HG03378 (cell line): ENCODE results near the gene NPIPB4.
"Not testable (repeated sequence)": the region's sequence is repeated elsewhere in the genome, so short reads cannot be mapped to it uniquely, and the experiment has no call there.

Experiments
- ATAC-seq: cut with Tn5 transposase; IDR thresholded peaks from one replicate; pipeline ENCODE4 v1.9.1; 2021; ENCODE audit warnings: mild to moderate bottlenecking, moderate library complexity; ENCODE audit not compliant: unreplicated experiment

Gene NPIPB4

GRCh38 chr16:21857656-21858055 is at the start of gene NPIPB4:
Gene NPIPB4 (minus strand): TSS chr16:21857756. CDS start chr16:21857378, 378 bp downstream.
- ATAC-seq, result not testable (repeated sequence)

GRCh38 chr16:21898998-21899397 is 41.4 kb upstream of the NPIPB4 start:
- not testable (repeated sequence) for ATAC-seq

- not testable (repeated sequence) for ATAC-seq
Measured at GRCh38 chr16:21881988-21882387, 24.4 kb upstream of the NPIPB4 start.

DNA sequence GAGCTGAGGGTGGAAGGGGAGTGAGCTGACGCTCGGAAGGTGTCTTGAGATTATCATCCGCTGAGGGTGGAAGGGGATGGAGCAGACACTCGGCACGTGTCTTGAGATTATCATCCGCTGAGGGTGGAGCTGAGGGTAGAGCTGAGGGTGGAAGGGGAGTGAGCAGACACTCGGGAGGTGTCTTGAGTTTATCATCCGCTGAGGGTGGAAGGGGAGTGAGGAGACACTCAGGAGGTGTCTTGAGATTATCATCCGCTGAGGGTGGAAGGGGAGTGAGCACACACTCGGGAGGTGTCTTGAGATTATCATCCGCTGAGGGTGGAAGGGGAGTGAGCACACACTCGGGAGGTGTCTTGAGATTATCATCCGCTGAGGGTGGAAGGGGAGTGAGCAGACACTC is 20.4 kb downstream of the NPIPB4 start:
- ATAC-seq, result not testable (repeated sequence)

GRCh38 chr16:21836334-21836733 is 21.2 kb downstream of the NPIPB4 start:
- ATAC-seq, result not testable (repeated sequence)

DNA sequence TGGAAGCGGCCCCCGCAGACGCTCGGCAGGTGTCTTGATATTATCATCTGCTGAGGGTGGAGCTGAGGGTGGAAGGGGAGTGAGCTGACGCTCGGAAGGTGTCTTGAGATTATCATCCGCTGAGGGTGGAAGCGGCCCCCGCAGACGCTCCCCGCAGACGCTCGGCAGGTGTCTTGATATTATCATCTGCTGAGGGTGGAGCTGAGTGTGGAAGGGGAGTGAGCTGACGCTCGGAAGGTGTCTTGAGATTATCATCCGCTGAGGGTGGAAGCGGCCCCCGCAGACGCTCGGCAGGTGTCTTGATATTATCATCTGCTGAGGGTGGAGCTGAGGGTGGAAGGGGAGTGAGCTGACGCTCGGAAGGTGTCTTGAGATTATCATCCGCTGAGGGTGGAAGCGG is 21.8 kb downstream of the NPIPB4 start:
- not testable (repeated sequence) for ATAC-seq

GRCh38 chr16:21834211-21834610 is 23.3 kb downstream of the NPIPB4 start:
- ATAC-seq, result not testable (repeated sequence)

DNA sequence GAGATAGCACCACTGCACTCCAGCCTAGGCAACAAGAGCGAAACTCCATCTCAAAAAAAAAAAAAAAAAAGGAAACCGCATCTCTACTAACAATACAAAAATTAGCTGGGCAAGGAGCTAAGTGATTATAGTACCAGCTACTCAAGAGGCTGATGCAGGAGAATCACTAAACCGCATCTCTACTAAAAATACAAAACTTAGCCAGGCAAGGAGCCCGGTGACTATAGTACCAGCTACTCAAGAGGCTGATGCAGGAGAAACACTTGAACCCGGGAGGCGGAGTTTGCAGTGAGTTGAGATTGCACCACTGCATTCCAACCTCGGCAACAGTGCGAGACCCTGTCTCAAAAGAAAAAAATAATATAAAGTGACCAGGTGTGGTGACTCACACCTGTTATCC is 27.6 kb downstream of the NPIPB4 start:
- not testable (repeated sequence) for ATAC-seq

DNA sequence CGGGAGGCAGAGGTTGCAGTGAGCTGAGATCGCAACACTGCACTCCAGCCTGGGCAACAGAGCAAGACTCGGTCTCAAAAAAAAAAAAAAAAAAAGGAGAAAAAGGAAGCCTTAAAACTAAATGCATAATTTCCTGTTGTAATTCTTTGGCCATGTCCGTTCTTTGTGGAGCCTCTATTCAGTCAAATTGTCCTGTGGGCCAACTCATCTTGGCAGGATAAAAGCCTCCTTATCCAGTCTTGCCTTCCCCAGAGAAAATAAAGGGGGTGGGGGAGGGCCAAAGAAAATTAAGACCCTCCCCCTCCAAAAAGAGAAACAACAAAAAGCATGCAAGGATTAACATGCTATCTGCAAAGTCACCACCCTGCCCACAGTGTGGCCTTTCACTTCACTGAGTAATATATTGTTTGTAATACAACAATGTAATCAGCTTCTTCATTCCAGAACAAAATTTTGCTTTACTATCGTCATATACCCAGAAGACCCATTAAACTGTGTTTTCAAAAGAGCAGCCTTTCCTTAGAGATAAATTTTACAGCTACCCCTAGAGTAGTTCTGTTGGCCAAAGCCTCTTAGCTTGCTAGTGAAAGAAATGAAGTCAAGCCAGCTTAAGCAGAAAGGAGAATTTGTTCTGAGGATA is 31.4 kb downstream of the NPIPB4 start:
- not testable (repeated sequence) for ATAC-seq

- not testable (repeated sequence) for ATAC-seq
Measured at GRCh38 chr16:21825526-21825925, 32.0 kb downstream of the NPIPB4 start.

DNA sequence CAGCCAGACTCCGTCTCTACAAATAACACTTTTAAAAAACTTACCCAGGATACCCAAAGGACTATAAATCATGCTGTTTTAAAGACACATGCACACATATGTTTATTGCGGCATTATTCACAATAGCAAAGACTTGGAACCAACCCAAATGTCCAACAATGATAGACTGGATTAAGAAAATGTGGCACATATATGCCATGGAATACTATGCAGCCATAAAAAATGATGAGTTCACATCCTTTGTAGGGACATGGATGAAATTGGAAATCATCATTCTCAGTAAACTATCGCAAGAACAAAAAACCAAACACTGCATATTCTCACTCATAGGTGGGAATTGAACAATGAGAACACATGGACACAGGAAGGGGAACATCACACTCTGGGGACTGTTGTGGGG is 34.3 kb downstream of the NPIPB4 start:
- ATAC-seq, result not testable (repeated sequence)

GRCh38 chr16:21820908-21821465 is 36.6 kb downstream of the NPIPB4 start:
- ATAC-seq, result not testable (repeated sequence)

DNA sequence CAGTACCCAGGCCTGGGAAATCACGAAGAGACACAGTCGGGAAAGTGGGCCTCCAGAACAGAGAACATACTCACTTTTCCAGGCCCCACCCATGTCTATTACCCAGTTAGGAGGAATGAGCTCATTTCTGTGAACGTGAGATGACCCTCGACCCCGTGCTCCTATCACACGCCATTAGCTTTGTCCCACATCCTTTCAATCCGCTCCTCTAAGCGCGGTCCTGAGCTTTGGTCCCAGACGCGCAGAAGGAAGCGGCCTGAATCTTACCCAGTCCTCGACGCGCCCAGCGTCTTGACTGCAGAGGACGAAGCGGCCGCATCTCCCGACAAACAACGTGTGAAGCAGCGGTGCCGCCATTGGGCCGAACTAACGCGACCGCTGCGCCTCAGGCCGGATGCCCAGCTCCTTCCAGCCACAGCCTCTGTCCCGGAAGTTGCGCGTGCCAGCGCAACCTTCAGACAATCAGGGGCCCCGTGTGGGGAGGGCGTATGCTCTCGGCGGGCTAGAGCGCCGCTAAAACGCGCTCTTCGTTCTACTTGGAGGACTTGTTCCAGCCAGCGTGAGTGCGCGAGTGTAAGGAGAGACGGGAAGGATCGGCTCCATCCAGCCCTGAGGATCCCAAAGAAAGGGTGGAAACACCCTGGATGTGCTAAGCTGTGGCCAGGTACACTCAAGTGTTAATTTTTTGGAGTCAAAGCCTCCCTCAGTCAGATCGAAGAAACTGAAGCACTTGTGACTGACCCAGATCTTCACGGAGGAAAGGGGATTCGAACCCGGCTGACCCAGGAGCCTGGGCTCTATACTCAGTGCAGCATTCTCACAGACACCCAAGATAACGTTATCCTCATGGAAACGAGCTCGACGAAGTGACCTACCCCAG is 37.3 kb downstream of the NPIPB4 start:
- ATAC-seq, result peak; percentile 76

DNA sequence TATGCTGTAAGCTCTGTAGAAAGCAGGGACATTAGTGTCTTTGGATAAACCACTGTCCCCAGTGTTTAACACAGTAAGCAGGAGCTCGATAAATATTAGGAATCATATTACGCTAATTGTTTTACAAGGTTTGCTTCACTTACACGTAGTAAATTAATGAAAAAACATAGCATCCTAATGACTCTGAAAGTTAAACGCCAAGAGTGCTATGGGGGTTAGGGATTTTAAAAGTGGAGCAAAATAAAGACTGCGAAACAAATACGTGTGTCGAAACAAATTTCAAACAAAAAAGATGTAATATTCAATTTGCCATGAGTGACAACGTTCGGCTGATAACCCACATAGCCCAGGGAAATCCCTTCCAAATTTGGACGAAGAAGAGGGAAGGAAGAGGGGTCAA is 37.9 kb downstream of the NPIPB4 start:
- not testable (repeated sequence) for ATAC-seq

DNA sequence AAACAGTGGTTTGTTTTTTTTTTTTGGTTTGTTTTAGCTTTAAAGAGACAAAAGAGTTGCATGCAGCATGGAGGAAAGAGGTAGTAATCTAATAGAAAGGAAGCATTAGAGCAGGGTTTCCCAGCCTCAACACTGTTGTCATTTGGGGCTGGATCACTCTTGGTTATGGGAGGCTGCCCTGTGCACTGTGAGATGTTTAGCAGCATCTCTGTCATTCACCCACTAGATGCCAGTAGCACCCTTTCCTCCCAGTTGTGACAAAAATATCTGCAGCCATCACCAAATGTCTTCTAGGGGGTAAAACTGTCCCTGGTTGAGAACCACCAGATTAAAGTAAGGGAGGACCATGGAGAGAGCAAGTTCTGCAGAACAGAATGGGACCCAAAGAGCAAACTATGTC is 40.5 kb downstream of the NPIPB4 start:
- not testable (repeated sequence) for ATAC-seq

- ATAC-seq, result not testable (repeated sequence)
Measured at GRCh38 chr16:21815694-21816093, 41.9 kb downstream of the NPIPB4 start.

DNA sequence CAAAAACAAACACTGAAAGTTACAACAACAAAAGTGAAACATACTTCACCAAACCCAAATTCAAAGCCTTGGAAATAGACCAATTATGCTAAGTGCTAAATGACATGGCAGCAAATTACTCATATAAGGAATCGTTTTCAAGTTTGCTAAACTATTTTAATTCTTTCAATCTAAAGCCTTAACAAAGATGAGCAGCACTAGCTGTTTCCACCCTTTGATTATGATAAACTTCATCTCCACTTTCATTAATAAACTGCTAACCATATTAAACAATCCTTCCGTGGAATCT is 55.2 kb downstream of the NPIPB4 start:
- not testable (repeated sequence) for ATAC-seq

GRCh38 chr16:21801538-21802374 is 55.8 kb downstream of the NPIPB4 start:
- not testable (repeated sequence) for ATAC-seq

- ATAC-seq, result not testable (repeated sequence)
Measured at GRCh38 chr16:21798601-21799000, 59.0 kb downstream of the NPIPB4 start.

DNA sequence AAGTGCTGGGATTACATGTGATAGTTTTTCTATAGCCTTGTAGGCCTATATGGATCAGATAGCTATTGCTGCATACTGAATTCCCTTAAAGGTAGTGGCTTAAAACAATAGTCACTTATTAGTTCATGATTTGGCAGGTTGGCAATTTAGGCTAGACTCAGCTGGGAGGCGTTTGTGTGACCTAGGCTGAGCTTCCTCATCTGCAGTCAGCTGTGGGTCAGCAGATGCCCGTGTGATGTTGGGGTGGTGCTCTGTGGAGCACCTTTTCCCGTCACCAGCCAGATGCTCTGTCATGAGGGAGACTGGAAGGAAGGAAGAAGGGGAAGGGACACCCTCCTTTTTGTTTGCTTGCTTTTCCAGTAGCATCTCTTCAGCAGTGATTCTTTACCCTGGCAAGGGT is 64.2 kb downstream of the NPIPB4 start:
- ATAC-seq, result not testable (repeated sequence)

- ATAC-seq, result peak; percentile 55
Measured at GRCh38 chr16:21790506-21790905, 67.0 kb downstream of the NPIPB4 start.
